Bronchial epithelial cell (primary cell): ENCODE data around the gene PSMD1. TPM values are rescaled to one million over a fixed set of nuclear protein-coding genes. Genes with fewer than 3 reads are reported as not detected.

Experiments
- DNase-seq: peaks from one replicate; pipeline ENCODE4 v3.0.0-alpha.2; 2010; ENCODE audit warnings: low read depth
- FAIRE-seq: peaks from 2 replicates; lab custom pipeline; 2011; peaks lifted over from hg19 to GRCh38; lab: Jason Lieb, UNC
- H3K27me3 ChIP-seq: 2 replicates; pipeline ENCODE4 v1.5.1; 2011; ENCODE audit warnings: low read length; ENCODE audit not compliant: control insufficient read depth, insufficient read depth
- H3K36me3 ChIP-seq: 2 replicates; pipeline ENCODE4 v1.5.1; 2011; ENCODE audit warnings: low read length; ENCODE audit not compliant: control insufficient read depth, insufficient read depth
- H3K4me3 ChIP-seq: 2 replicates; pipeline ENCODE4 v1.5.1; 2011; ENCODE audit warnings: mild to moderate bottlenecking, low read depth, low read length, control low read depth
- CTCF ChIP-seq: IDR thresholded peaks from 2 replicates; pipeline ENCODE4 v1.5.1; 2011; ENCODE audit warnings: mild to moderate bottlenecking, moderate library complexity, low read length, control low read depth, inconsistent platforms; ENCODE audit not compliant: insufficient read depth, severe bottlenecking
- total RNA-seq: library from RNA; depleted of rRNA; stranded (reverse); fragments of >200 nt; gene quantifications from 2 replicates; pipeline ENCODE4 v1.2.1, GENCODE V29; 2014

Gene PSMD1
- total RNA-seq, 1 donor from 2014 or later, result 69.5 TPM

- H3K27me3 ChIP-seq, result peaks cover 9% of the 10 kb centered on the region
- DNase-seq (no peak), FAIRE-seq (no peak)
- no peak for TF ChIP-seq CTCF
- H3K36me3 ChIP-seq, result no peaks in the 10 kb centered on the region
- H3K4me3 ChIP-seq, result no peak overlapping the region
Observed at GRCh38 chr2:231032575-231033140, 24.0 kb upstream of the PSMD1 start.

DNA sequence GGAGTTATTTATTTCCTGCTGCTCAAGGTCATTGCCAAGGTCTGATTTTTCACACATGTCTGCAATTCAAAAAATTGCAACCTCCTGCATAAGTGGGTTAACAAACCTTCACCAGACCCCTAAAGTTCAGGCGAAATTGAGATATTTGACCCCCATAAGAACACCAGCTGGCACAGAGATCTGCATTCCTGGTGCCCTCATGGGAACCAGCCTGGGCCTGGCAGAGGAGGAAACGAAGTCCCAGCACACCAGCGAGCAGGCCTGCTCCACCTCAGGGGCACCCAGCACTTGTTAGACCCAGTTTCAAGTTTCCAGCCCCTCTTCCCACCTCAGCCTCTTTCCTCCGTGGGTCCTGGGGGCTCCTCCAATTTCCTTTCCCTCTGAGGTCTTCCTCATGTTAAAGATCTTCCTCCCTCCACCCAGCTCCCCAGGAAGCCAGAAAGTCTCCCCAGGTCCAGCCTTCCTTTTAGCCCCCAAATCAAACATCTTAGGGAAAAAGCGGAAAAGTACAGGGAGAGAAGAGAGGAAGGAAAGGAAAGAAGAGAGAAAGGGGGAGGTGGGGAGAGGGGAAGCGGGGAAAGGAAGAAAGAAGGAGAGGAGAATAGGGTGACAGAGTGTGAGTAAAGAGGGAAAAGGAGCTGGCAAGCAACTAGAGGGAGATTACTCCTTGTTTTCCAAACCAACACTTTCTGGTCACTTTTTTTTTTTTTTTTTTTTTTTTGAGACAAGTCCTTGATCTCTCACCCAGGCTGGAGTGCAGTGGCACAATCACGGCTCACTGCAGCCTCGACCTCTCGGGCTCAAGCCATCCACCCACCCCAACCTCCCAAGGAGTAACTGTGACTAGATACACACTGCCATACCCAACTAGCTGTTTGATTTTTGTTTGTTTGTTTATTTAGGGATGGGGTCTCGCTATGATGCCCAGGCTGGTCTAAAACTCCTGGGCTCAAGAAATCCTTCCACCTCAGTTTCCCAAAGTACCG is 23.2 kb upstream of the PSMD1 start:
- TF ChIP-seq CTCF, result no peak
- peaks cover 11% of the 10 kb centered on the region for H3K27me3 ChIP-seq
- FAIRE-seq (no peak), DNase-seq (no peak)
- H3K4me3 ChIP-seq, result no peak overlapping the region
- H3K36me3 ChIP-seq, result no peaks in the 10 kb centered on the region

DNA sequence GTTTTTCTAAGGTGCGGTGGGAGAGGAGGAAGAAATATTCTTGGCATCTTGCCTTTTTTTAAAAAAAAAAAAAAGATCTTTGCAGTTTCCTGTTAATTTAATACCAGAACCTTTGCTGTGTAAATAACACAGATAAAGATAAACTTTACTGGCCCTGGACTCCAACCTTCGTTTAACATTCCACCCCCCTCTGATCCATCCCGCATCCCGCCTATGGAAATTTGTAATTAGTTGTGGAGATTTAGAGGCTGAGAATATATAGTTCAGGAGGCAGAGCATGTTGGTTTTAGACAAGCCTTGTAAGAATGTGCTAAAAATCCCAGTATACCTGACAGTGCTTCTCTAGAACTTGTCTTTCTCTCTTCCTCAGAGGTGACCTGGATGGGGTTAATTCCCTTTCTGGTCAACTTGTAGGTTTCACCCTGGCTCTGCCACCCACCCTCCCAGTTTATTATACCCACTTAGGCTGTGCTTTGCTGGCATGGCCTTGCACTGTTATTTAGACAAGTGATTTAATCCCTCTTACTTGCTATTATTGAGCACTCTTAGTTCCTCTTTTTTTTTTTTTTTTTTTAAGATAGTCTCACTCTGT is 22.3 kb upstream of the PSMD1 start:
- H3K36me3 ChIP-seq, result no peaks in the 10 kb centered on the region
- DNase-seq (no peak), FAIRE-seq (no peak)
- no peak overlapping the region for H3K4me3 ChIP-seq
- H3K27me3 ChIP-seq, result peaks cover 18% of the 10 kb centered on the region
- no peak for TF ChIP-seq CTCF

DNA sequence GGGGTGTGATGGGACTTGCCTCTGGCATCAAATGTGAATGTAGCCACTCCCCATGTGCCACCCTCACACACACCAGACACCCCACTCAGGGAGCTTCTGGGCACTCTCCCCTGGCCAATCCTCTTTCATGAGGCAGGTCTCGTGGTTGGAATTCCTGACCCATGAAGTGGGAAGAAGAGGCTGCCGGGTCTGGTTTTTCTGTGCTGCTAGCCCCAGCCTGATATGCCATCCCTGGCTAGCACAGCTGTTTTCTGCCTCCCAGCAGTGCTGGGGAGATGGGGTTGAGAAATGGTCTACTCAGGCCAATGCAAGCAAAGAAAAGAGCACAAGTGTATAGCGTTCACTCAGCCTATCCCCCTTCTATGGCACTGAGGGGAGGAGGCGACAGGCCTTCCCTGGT is 20.5 kb upstream of the PSMD1 start:
- TF ChIP-seq CTCF, result no peak
- H3K4me3 ChIP-seq, result no peak overlapping the region
- FAIRE-seq (no peak), DNase-seq (no peak)
- no peaks in the 10 kb centered on the region for H3K36me3 ChIP-seq
- peaks cover 21% of the 10 kb centered on the region for H3K27me3 ChIP-seq

DNA sequence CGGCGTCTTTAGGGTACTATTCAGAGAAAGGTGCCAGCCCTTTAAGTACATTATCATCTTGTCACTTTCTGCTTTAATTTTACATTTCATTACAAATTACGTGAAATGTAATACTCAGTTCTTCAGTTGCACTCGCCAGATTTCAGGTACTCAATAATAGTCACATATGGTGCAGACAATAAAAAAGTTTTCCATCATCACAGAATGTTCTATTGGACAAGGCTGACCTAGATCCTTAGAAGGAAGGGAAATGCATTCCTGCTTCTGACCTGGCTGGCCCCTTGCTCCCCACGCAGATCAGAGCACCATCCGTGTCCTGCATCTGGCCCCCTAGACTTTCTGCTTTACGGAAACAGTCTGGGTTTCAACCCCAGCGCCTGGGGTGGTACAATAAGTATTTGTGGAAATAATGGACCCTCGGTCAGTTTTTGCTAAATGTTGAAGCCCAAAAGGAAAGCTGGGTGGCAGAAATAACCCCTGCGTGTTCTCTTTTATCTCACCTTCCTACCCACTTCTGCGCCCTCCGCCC is 20.0 kb upstream of the PSMD1 start:
- H3K4me3 ChIP-seq, result no peak overlapping the region
- H3K36me3 ChIP-seq, result no peaks in the 10 kb centered on the region
- DNase-seq (no peak), FAIRE-seq (no peak)
- no peak for TF ChIP-seq CTCF
- H3K27me3 ChIP-seq, result peaks cover 19% of the 10 kb centered on the region
